ENCODE measurements around the gene INSL3. TPM values are rescaled to one million over a fixed set of nuclear protein-coding genes. Genes with fewer than 3 reads are reported as not detected.

INSL3 gene
- total RNA-seq, 1 donor from 2014 or later, result not detected

DNA sequence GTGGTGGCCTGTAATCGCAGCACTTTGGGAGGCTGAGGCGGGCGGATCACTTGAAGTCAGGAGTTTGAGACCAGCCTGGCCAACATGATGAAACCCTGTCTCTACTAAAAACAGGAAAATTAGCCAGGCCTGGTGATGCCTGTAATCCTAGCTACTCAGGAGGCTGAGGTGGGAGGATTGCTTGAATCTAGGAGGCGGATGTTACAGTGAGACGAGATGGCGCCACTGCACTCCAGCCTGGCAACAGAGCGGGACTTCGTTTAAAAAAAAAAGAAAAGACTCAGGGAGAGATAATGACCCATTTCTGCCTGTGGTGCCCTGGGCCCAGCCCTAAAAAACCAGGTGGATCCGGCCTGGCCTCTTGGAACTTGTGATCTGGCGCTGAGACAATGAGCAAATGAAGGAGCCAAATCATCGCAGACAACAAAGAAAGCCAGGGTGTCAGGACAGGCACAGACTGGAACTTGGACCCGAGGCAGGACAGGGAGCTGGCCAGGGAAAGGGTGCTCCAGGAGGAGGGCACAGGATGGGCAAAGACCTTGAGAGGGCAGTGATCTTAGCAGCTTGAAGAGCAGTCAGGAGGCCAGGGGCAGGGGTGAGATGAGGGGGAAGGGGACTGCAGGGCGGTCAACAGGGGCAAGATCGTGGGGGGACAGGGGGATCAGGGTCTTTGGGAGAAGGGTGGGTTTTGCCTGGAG, 27.4 kb upstream of the INSL3 start:
- no peaks in the 10 kb centered on the region for H3K9me3 ChIP-seq (replicated peaks)
- H3K4me1 ChIP-seq, result peaks cover 10% of the 10 kb centered on the region
- no peak overlapping the region for H3K4me3 ChIP-seq
- intact Hi-C loops (cut with micrococcal nuclease), result no loop called here
- peaks cover 58% of the 10 kb centered on the region for H3K27me3 ChIP-seq (ENCODE audit: low read depth)
- H3K36me3 ChIP-seq, result no peaks in the 10 kb centered on the region
- no peak for DNase-seq
- H3K27ac ChIP-seq (replicated peaks), result peak overlapping the region; percentile 75
- TF ChIP-seq CTCF (IDR thresholded peaks at IDR 0.05; ENCODE audit: borderline replicate concordance), result no peak

- no peaks in the 10 kb centered on the region for H3K9me3 ChIP-seq (replicated peaks)
- peak within 1 kb of the TSS; percentile 75 for H3K27ac ChIP-seq (replicated peaks)
- DNase-seq, result peak; percentile 54
- peaks cover 11% of the 10 kb centered on the region for H3K4me1 ChIP-seq
- H3K4me3 ChIP-seq, result peak within 1 kb of the TSS; percentile 64
- H3K27me3 ChIP-seq (ENCODE audit: low read depth), result peaks cover 64% of the 10 kb centered on the region
- intact Hi-C loops (cut with micrococcal nuclease), result no loop called here
- TF ChIP-seq CTCF (IDR thresholded peaks at IDR 0.05; ENCODE audit: borderline replicate concordance), result no peak
- H3K36me3 ChIP-seq, result no peaks in the 10 kb centered on the region
These were observed 26.4 kb upstream of the INSL3 start, which contains the start of gene JAK3 for GRCh38 chr19:17847538-17848366. JAK3 (minus strand) TSS chr19:17847982; CDS start chr19:17844417, 3,565 bp downstream.

GRCh38 chr19:17846146-17846545, 24.8 kb upstream of the INSL3 start:
- no peak for TF ChIP-seq CTCF (IDR thresholded peaks at IDR 0.05; ENCODE audit: borderline replicate concordance)
- intact Hi-C loops (cut with micrococcal nuclease), result no loop called here
- Histone ChIP-seq H3K27ac (replicated peaks) (no peak overlapping the region), H3K36me3 (no peaks in the 10 kb centered on the region), H3K9me3 (replicated peaks) (no peaks in the 10 kb centered on the region), H3K4me1 (peaks cover 24% of the 10 kb centered on the region), H3K27me3 (ENCODE audit: low read depth) (peaks cover 80% of the 10 kb centered on the region), H3K4me3 (no peak overlapping the region)
- no peak for DNase-seq

DNA sequence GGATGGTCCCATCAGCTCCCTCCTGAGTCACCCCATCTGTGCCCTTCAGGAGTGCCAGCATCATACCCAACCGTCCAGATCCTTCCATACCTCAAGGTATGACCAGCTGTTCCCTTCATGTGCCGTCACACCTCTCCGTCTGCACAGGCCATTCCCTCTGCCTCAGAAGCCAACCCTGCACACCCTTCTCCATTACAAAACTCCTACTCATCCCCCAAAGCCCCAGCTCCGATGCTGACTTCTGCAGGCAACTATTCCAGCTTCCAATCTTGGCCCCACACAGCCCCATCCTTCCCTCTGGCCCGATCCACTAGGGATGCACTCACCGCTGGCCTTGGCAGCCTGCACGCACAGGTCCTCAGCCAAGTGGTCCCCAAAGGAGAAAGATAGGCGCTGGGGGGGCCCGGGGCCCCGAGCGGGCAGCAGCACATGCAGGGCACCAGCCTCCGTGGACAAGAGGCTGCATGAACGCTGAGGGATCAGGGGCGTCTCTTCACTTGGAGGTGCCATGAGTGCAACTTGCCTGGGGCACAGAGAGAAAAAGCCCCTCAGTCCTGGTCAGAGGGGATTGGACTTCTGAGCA, 22.7 kb upstream of the INSL3 start:
- no peak for TF ChIP-seq CTCF (IDR thresholded peaks at IDR 0.05; ENCODE audit: borderline replicate concordance)
- H3K4me1 ChIP-seq, result peaks cover 24% of the 10 kb centered on the region
- intact Hi-C loops (cut with micrococcal nuclease), result no loop called here
- no peak overlapping the region for H3K27ac ChIP-seq (replicated peaks)
- H3K36me3 ChIP-seq, result no peaks in the 10 kb centered on the region
- no peak for DNase-seq
- H3K9me3 ChIP-seq (replicated peaks), result no peaks in the 10 kb centered on the region
- H3K4me3 ChIP-seq, result no peak overlapping the region
- peaks cover 91% of the 10 kb centered on the region for H3K27me3 ChIP-seq (ENCODE audit: low read depth)

GRCh38 chr19:17843292-17843827, 22.0 kb upstream of the INSL3 start:
- Histone ChIP-seq H3K27ac (replicated peaks) (no peak overlapping the region), H3K4me1 (peaks cover 24% of the 10 kb centered on the region), H3K27me3 (ENCODE audit: low read depth) (peaks cover 97% of the 10 kb centered on the region), H3K4me3 (no peak overlapping the region), H3K36me3 (no peaks in the 10 kb centered on the region), H3K9me3 (replicated peaks) (no peaks in the 10 kb centered on the region)
- no peak for TF ChIP-seq CTCF (IDR thresholded peaks at IDR 0.05; ENCODE audit: borderline replicate concordance)
- DNase-seq, result no peak
- intact Hi-C loops (cut with micrococcal nuclease), result no loop called here
